ENCODE results near the gene HOMER2.

Gene HOMER2

DNA sequence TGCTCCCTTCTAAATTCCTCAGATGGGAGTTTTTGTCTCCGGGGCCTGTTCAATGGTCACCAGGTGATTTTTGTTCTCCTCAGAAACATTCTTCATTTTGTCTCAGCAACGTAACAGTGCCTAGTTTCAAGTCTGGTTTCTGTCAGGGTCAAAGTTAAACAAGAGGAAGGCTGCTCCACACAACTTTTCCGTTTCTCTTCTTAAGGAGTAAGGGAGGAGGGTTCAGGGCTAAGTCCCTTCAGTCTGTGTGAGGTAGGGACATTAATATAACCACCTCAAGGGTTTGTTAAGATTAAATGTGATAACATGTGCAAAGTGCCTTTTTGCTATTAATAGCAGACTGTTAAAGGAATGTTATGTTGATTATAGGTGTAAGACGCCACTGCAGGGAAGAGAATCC, 41.8 kb downstream of the HOMER2 start:
- Histone ChIP-seq H3F3A (ENCODE audit: low read depth) (no peaks in the 10 kb centered on the region), H3K27me3 (ENCODE audit: insufficient read depth, low read length, poor library complexity, severe bottlenecking) (no peaks in the 10 kb centered on the region), H4K20me1 (ENCODE audit: insufficient read depth, low read length, poor library complexity, severe bottlenecking) (no peaks in the 10 kb centered on the region), H3K9me3 (ENCODE audit: insufficient read depth, low read depth, low read length) (no peaks in the 10 kb centered on the region), H3K9ac (ENCODE audit: low read depth, low read length, poor library complexity, severe bottlenecking) (no peak overlapping the region), H3K9me2 (replicated peaks; ENCODE audit: low read depth, low read length) (no peaks in the 10 kb centered on the region), H3K36me3 (ENCODE audit: insufficient read depth, low read length) (no peaks in the 10 kb centered on the region), H3K4me2 (ENCODE audit: low read depth, low read length, poor library complexity, severe bottlenecking) (peak overlapping the region; percentile 36), H2AFZ (ENCODE audit: low read length) (no peak overlapping the region), H3K4me3 (ENCODE audit: low read length, poor library complexity, severe bottlenecking) (no peak overlapping the region), H3K79me2 (ENCODE audit: insufficient read depth, low read length) (no peaks in the 10 kb centered on the region), H3K4me1 (ENCODE audit: insufficient read depth, low read length, poor library complexity, severe bottlenecking) (peaks cover 7% of the 10 kb centered on the region)
- TF ChIP-seq EZH2phosphoT487 (IDR thresholded peaks at IDR 0.05; ENCODE audit: borderline replicate concordance): no peak
- TF ChIP-seq, protein P1, sequence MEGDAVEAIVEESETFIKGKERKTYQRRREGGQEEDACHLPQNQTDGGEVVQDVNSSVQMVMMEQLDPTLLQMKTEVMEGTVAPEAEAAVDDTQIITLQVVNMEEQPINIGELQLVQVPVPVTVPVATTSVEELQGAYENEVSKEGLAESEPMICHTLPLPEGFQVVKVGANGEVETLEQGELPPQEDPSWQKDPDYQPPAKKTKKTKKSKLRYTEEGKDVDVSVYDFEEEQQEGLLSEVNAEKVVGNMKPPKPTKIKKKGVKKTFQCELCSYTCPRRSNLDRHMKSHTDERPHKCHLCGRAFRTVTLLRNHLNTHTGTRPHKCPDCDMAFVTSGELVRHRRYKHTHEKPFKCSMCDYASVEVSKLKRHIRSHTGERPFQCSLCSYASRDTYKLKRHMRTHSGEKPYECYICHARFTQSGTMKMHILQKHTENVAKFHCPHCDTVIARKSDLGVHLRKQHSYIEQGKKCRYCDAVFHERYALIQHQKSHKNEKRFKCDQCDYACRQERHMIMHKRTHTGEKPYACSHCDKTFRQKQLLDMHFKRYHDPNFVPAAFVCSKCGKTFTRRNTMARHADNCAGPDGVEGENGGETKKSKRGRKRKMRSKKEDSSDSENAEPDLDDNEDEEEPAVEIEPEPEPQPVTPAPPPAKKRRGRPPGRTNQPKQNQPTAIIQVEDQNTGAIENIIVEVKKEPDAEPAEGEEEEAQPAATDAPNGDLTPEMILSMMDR (conservative IDR thresholded peaks at IDR 0.05; ENCODE audit: low read length): no peak

DNA sequence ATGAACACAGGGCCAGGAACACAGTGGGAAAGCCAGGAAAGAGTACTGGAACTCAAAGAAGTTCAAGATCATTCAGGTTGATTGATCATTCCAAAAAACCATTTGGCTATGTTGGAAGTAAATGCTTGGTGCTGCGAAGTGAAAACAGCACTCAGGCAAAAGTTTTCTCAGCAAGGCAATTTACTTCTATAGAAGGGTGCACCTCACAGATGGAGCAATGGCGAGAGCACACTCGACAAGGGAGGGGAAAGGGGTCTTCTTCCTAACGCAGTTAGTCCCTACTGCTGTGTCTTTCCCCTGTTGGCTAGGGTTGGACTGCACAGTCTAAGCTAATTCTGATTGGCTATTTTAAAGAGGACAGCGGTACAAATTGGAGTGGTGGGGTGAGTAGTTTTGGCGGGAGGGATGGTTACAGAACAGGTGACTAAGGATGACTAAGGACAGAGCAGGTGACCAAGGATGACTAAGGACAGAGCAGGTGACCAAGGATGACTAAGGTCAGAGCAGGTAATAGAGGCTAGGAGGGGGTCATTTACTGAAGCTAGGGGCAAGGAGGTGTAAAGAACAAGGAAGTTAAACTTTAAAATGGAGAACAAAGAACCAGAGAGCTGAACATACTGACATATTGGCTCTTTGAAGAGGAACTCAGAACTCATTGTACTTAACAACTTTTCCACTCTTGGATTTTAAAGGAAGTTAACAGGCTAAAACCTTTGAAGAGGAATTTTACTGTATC, 43.3 kb downstream of the HOMER2 start:
- H3K9me3 ChIP-seq (ENCODE audit: insufficient read depth, low read depth, low read length): no peaks in the 10 kb centered on the region
- no peak overlapping the region for H3K4me3 ChIP-seq (ENCODE audit: low read length, poor library complexity, severe bottlenecking)
- no peaks in the 10 kb centered on the region for H3K79me2 ChIP-seq (ENCODE audit: insufficient read depth, low read length)
- no peaks in the 10 kb centered on the region for H3K9me2 ChIP-seq (replicated peaks; ENCODE audit: low read depth, low read length)
- no peak overlapping the region for H3K9ac ChIP-seq (ENCODE audit: low read depth, low read length, poor library complexity, severe bottlenecking)
- H3K4me1 ChIP-seq (ENCODE audit: insufficient read depth, low read length, poor library complexity, severe bottlenecking): peaks cover 7% of the 10 kb centered on the region
- H4K20me1 ChIP-seq (ENCODE audit: insufficient read depth, low read length, poor library complexity, severe bottlenecking): no peaks in the 10 kb centered on the region
- H3F3A ChIP-seq (ENCODE audit: low read depth): no peaks in the 10 kb centered on the region
- H3K4me2 ChIP-seq (ENCODE audit: low read depth, low read length, poor library complexity, severe bottlenecking): no peak overlapping the region
- TF ChIP-seq, protein P1 (conservative IDR thresholded peaks at IDR 0.05; ENCODE audit: low read length): no peak
- TF ChIP-seq EZH2phosphoT487 (IDR thresholded peaks at IDR 0.05; ENCODE audit: borderline replicate concordance): no peak
- H2AFZ ChIP-seq (ENCODE audit: low read length): no peak overlapping the region
- no peaks in the 10 kb centered on the region for H3K36me3 ChIP-seq (ENCODE audit: insufficient read depth, low read length)
- H3K27me3 ChIP-seq (ENCODE audit: insufficient read depth, low read length, poor library complexity, severe bottlenecking): no peaks in the 10 kb centered on the region

DNA sequence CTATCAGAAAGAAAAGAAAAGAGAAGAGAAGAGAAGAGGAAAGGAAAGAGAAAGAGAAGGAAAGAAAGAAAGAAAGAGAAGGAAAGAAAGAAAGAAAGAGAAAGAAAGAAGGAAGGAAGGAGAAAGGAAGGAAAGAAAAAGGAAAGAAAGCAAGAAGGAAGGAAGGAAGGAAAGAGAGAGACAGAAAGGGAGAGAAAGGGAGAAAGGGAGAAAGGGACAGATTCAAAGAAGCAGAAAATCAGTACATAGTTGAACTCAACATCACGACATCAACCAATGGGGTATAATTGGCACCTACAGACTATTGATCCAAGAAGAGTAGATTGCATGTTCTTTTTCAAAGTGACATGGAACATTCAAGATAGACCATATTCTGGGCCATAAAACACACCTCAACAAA, 45.2 kb downstream of the HOMER2 start:
- Histone ChIP-seq H2AFZ (ENCODE audit: low read length) (no peak overlapping the region), H3K9ac (ENCODE audit: low read depth, low read length, poor library complexity, severe bottlenecking) (no peak overlapping the region), H4K20me1 (ENCODE audit: insufficient read depth, low read length, poor library complexity, severe bottlenecking) (no peaks in the 10 kb centered on the region), H3K9me2 (replicated peaks; ENCODE audit: low read depth, low read length) (no peaks in the 10 kb centered on the region), H3K9me3 (ENCODE audit: insufficient read depth, low read depth, low read length) (no peaks in the 10 kb centered on the region), H3K4me2 (ENCODE audit: low read depth, low read length, poor library complexity, severe bottlenecking) (no peak overlapping the region), H3K27me3 (ENCODE audit: insufficient read depth, low read length, poor library complexity, severe bottlenecking) (no peaks in the 10 kb centered on the region), H3K4me3 (ENCODE audit: low read length, poor library complexity, severe bottlenecking) (no peak overlapping the region), H3K79me2 (ENCODE audit: insufficient read depth, low read length) (no peaks in the 10 kb centered on the region), H3K4me1 (ENCODE audit: insufficient read depth, low read length, poor library complexity, severe bottlenecking) (peaks cover 7% of the 10 kb centered on the region), H3K36me3 (ENCODE audit: insufficient read depth, low read length) (no peaks in the 10 kb centered on the region), H3F3A (ENCODE audit: low read depth) (no peaks in the 10 kb centered on the region)
- TF ChIP-seq EZH2phosphoT487 (IDR thresholded peaks at IDR 0.05; ENCODE audit: borderline replicate concordance): no peak
- TF ChIP-seq, protein P1 (conservative IDR thresholded peaks at IDR 0.05; ENCODE audit: low read length): no peak

Data from Loucy (cell line).